ENCODE data around the gene TBCK.
A peak's percentile ranks its signal among the peaks of the same experiment; 100 is the strongest.

The TBCK gene

GRCh38 chr4:106194801-106195200 is 121.2 kb downstream of the TBCK start:
- DNase-seq (no peak), ATAC-seq (replicated peaks) (no peak)
- no peak overlapping the region for H3K27ac Mint-ChIP-seq
- peaks cover 20 to 44% of the 10 kb centered on the region in 2 donors for H3K36me3 Mint-ChIP-seq
- H3K4me1 Mint-ChIP-seq, result no peaks in the 10 kb centered on the region
- no peaks in the 10 kb centered on the region for H3K9me3 Mint-ChIP-seq
- no peaks in the 10 kb centered on the region for H3K27me3 Mint-ChIP-seq
- no peak overlapping the region for H3K4me3 Mint-ChIP-seq

GRCh38 chr4:106192131-106192530 is 123.9 kb downstream of the TBCK start:
- Mint-ChIP-seq H3K4me1 (no peaks in the 10 kb centered on the region), H3K4me3 (no peak overlapping the region), H3K27ac (no peak overlapping the region), H3K36me3 (peaks cover 21 to 52% of the 10 kb centered on the region in 2 donors), H3K9me3 (no peaks in the 10 kb centered on the region), H3K27me3 (no peaks in the 10 kb centered on the region)
- ATAC-seq (replicated peaks), result no peak
- DNase-seq, result no peak

GRCh38 chr4:106186201-106186600 is 129.8 kb downstream of the TBCK start:
- H3K27ac Mint-ChIP-seq, result no peak overlapping the region
- peaks cover 41 to 72% of the 10 kb centered on the region in 2 donors for H3K36me3 Mint-ChIP-seq
- H3K4me3 Mint-ChIP-seq, result no peak overlapping the region
- H3K27me3 Mint-ChIP-seq, result no peaks in the 10 kb centered on the region
- ATAC-seq (replicated peaks) (no peak), DNase-seq (no peak)
- H3K9me3 Mint-ChIP-seq, result peaks cover 3 to 11% of the 10 kb centered on the region in 2 donors
- H3K4me1 Mint-ChIP-seq, result no peaks in the 10 kb centered on the region

DNA sequence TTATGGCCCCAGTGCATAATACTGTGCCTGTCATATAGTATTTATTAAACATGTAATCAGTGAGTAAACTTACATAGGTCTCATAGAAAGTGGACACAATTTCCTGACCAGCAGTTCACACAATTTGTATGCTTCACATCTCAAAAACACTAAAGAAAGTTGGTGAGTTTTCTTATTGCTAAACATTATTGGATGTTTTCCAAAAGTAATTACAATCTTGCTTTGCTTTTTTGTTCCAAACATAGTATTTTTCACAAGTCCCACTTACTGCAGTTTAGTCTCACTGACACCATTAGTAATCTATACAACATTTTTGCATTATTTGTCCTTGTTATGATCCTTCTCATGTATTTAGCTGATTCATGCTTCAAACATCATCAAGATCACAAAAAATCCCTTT is 132.5 kb downstream of the TBCK start:
- no peaks in the 10 kb centered on the region for H3K4me1 Mint-ChIP-seq
- no peak overlapping the region for H3K4me3 Mint-ChIP-seq
- peaks cover 39 to 64% of the 10 kb centered on the region in 2 donors for H3K36me3 Mint-ChIP-seq
- H3K27ac Mint-ChIP-seq, result no peak overlapping the region
- ATAC-seq (replicated peaks) (no peak), DNase-seq (no peak)
- peaks cover 13% of the 10 kb centered on the region in 2 donors for H3K9me3 Mint-ChIP-seq
- no peaks in the 10 kb centered on the region for H3K27me3 Mint-ChIP-seq

- DNase-seq, result no peak
- no peak for ATAC-seq (replicated peaks)
- Mint-ChIP-seq H3K27me3 (no peaks in the 10 kb centered on the region), H3K4me3 (no peak overlapping the region), H3K9me3 (no peaks in the 10 kb centered on the region), H3K27ac (no peak overlapping the region), H3K36me3 (peaks cover 19 to 35% of the 10 kb centered on the region in 2 donors), H3K4me1 (no peaks in the 10 kb centered on the region)
Observed at GRCh38 chr4:106172861-106173260, 143.1 kb downstream of the TBCK start.

DNA sequence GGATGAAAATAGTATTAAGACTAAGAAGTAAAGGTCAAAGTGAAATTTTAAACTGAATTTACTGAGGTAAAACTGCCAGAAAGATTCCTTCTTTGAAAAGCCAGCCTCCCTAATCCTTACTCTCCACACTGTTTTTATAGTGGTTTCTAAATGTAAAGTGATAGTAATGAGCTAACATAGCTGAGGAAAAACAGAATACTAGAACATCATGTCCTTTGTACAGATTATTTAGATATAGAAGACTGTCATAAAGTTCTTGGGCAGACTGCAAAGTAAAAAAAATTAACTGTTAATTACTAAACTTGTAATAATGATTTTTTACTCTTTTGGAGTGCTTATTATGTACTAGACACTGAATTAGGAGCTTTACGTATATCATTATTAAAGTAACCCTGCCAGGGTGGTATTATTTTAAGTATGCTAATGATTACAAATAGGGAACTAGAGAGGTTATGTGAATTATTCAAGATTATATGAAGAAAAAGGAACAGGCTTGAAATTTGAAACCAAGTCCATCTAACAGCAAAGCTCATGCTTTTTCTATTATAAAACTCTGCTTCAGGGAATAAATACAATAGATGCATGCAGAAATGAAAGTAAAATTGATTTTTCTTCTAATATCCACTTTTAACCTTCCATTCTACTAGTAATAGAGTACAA is 150.5 kb downstream of the TBCK start:
- peaks cover 32 to 47% of the 10 kb centered on the region in 2 donors for H3K36me3 Mint-ChIP-seq

GRCh38 chr4:106162278-106162677 is 153.7 kb downstream of the TBCK start:
- Mint-ChIP-seq H3K4me3 (no peak overlapping the region), H3K27me3 (no peaks in the 10 kb centered on the region), H3K9me3 (peaks cover 6 to 18% of the 10 kb centered on the region in 2 donors), H3K27ac (no peak overlapping the region), H3K36me3 (peaks cover 39 to 60% of the 10 kb centered on the region in 2 donors), H3K4me1 (peaks cover 0 to 6% of the 10 kb centered on the region in 2 donors)
- DNase-seq (no peak), ATAC-seq (replicated peaks) (no peak)

More for the DNA sequence above, 150.5 kb downstream of the TBCK start:
- DNase-seq, result no peak
- no peak overlapping the region for H3K27ac Mint-ChIP-seq
- peaks cover 6 to 18% of the 10 kb centered on the region in 2 donors for H3K9me3 Mint-ChIP-seq
- no peaks in the 10 kb centered on the region for H3K27me3 Mint-ChIP-seq
- no peak for ATAC-seq (replicated peaks)
- peaks cover 0 to 6% of the 10 kb centered on the region in 2 donors for H3K4me1 Mint-ChIP-seq
- H3K4me3 Mint-ChIP-seq, result no peak overlapping the region

- Mint-ChIP-seq H3K36me3 (peaks cover 49 to 76% of the 10 kb centered on the region in 2 donors), H3K27me3 (no peaks in the 10 kb centered on the region), H3K4me3 (no peak overlapping the region), H3K27ac (peak overlapping the region; percentile 6), H3K9me3 (peaks cover 6 to 22% of the 10 kb centered on the region in 2 donors), H3K4me1 (peaks cover 0 to 6% of the 10 kb centered on the region in 2 donors)
- ATAC-seq (replicated peaks), result no peak
- DNase-seq, result no peak
Observed at GRCh38 chr4:106160560-106160959, 155.4 kb downstream of the TBCK start.

DNA sequence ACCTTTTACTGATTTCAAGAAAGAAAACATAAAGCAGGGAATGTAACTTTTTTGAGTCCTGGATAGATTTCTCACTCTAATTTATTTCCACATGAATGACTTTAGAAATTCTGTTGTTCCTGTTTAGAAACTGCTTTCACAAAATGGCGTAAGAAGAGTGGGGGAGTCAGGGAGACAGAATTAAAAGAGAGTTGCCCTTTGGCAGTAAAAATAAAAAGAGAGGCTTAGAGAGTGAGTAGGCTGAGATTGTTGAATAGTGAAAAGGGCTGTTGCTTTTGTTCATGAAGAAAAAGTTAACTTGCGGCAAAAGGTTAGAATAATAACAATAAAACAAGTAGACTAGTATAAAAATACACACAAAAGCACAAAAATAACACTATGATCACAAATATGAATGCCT is 166.1 kb downstream of the TBCK start:
- DNase-seq (no peak), ATAC-seq (replicated peaks) (no peak)
- Mint-ChIP-seq H3K36me3 (peaks cover 57 to 76% of the 10 kb centered on the region in 2 donors), H3K4me1 (no peaks in the 10 kb centered on the region), H3K27ac (no peak overlapping the region), H3K9me3 (peaks cover 33 to 43% of the 10 kb centered on the region in 2 donors), H3K4me3 (no peak overlapping the region), H3K27me3 (no peaks in the 10 kb centered on the region)

- Mint-ChIP-seq H3K27me3 (no peaks in the 10 kb centered on the region), H3K9me3 (peaks cover 33 to 36% of the 10 kb centered on the region in 2 donors), H3K4me3 (no peak overlapping the region), H3K4me1 (no peaks in the 10 kb centered on the region), H3K27ac (no peak overlapping the region), H3K36me3 (peaks cover 60 to 75% of the 10 kb centered on the region in 2 donors)
- ATAC-seq (replicated peaks), result no peak
- DNase-seq, result no peak
Observed at GRCh38 chr4:106149026-106149425, 167.0 kb downstream of the TBCK start.

DNA sequence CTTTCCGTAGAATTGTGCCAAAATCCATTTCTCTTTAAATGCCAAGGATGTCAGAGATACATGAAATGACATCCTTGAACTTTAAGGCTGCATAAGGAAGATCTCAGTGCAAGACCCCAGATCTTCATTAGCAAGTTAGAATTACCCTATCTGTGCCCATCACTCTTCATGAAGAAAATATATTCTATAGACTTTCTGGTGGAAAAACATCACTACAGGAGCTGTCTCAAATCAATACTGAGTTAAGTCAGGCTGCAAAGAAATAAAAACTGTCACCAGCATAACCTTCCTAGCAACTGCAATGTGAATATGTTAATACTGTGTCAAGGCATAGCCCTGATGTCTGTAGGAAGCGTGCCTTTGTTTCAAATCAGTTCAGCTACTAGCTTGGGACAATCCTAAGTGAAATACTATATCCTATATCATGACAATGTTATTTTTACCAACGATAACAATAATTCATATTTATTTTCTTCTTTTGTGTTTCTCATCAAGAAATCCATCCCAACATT is 173.3 kb downstream of the TBCK start:
- Mint-ChIP-seq H3K4me1 (no peaks in the 10 kb centered on the region), H3K9me3 (peaks cover 7 to 11% of the 10 kb centered on the region in 2 donors), H3K4me3 (no peak overlapping the region), H3K36me3 (peaks cover 31 to 44% of the 10 kb centered on the region in 2 donors), H3K27ac (no peak overlapping the region), H3K27me3 (no peaks in the 10 kb centered on the region)
- DNase-seq (no peak), ATAC-seq (replicated peaks) (no peak)

GRCh38 chr4:106140601-106141000 is 175.4 kb downstream of the TBCK start:
- no peak overlapping the region for H3K27ac Mint-ChIP-seq
- no peak overlapping the region for H3K4me3 Mint-ChIP-seq
- DNase-seq (no peak), ATAC-seq (replicated peaks) (no peak)
- no peaks in the 10 kb centered on the region for H3K27me3 Mint-ChIP-seq
- no peaks in the 10 kb centered on the region for H3K9me3 Mint-ChIP-seq
- no peaks in the 10 kb centered on the region for H3K4me1 Mint-ChIP-seq
- peaks cover 15 to 25% of the 10 kb centered on the region in 2 donors for H3K36me3 Mint-ChIP-seq

DNA sequence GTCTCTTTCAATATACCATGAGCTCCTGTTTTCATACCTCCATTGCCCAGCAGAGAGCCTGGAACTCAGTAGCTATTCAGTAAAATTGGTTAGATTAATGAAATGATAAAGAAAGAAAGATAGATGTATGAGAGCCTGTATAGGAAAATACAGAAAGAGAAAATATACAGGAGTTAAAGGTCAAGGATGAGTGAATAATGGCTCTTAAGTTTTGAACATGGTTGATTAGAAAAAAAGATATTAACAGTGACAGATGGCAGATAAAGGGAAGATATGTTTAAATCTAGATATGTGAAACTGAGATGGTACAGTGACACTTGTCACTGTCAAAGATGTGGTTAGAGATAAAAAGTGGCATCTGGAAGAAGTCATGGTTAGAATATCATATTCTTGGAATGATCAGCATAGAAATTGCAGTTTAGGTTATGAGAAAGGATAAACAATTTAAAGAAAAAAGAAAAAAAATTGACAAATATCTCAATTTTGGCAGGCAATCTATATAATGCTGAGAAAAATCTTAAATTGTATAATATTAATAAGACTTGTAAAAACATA is 179.2 kb downstream of the TBCK start:
- H3K36me3 Mint-ChIP-seq, result peaks cover 24 to 28% of the 10 kb centered on the region in 2 donors
- DNase-seq (no peak), ATAC-seq (replicated peaks) (no peak)
- no peaks in the 10 kb centered on the region for H3K27me3 Mint-ChIP-seq
- no peaks in the 10 kb centered on the region for H3K4me1 Mint-ChIP-seq
- no peak overlapping the region for H3K4me3 Mint-ChIP-seq
- H3K27ac Mint-ChIP-seq, result no peak overlapping the region
- H3K9me3 Mint-ChIP-seq, result peaks cover 4 to 10% of the 10 kb centered on the region in 2 donors

GRCh38 chr4:106132045-106132444 is 184.0 kb downstream of the TBCK start:
- Mint-ChIP-seq H3K27ac (no peak overlapping the region), H3K36me3 (peaks cover 32 to 38% of the 10 kb centered on the region in 2 donors), H3K4me3 (no peak overlapping the region), H3K4me1 (no peaks in the 10 kb centered on the region), H3K9me3 (peaks cover 7 to 16% of the 10 kb centered on the region in 2 donors), H3K27me3 (no peaks in the 10 kb centered on the region)
- DNase-seq (no peak), ATAC-seq (replicated peaks) (no peak)

GRCh38 chr4:106126062-106126461 is 189.9 kb downstream of the TBCK start:
- Mint-ChIP-seq H3K27ac (no peak overlapping the region), H3K9me3 (peaks cover 0 to 4% of the 10 kb centered on the region in 2 donors), H3K4me1 (peaks cover 4 to 6% of the 10 kb centered on the region in 2 donors)

More at GRCh38 chr4:106126062-106126461, 189.9 kb downstream of the TBCK start:
- Mint-ChIP-seq H3K4me3 (no peak overlapping the region), H3K27me3 (no peaks in the 10 kb centered on the region), H3K36me3 (peaks cover 23 to 32% of the 10 kb centered on the region in 2 donors)
- DNase-seq, result no peak
- peak in 1 of 2 donors; percentile 42 for ATAC-seq (replicated peaks)
